SU-DHL-6 (cell line): Measurements from ENCODE around the gene MTMR3.

Experiments used
- H2AFZ ChIP-seq: fragments of 200-600 bp; sonication (generic); 2 replicates; pipeline ENCODE4 v1.6.1; 2014; ENCODE audit warnings: low read depth, mild to moderate bottlenecking, moderate library complexity, mixed read lengths, antibody characterized with exemption, low read length; ENCODE audit not compliant: severe bottlenecking
- H3F3A ChIP-seq: fragments of 200-600 bp; shearing (Covaris generic); 2 replicates; pipeline ENCODE4 v1.6.0; 2016; ENCODE audit warnings: antibody characterized with exemption, mild to moderate bottlenecking; ENCODE audit not compliant: insufficient read depth
- H3K27ac ChIP-seq: fragments of 200-600 bp; sonication (generic); 2 replicates; pipeline ENCODE4 v1.5.1; 2016; ENCODE audit warnings: low read depth, mild to moderate bottlenecking, low read length, moderate library complexity, mixed read lengths
- H3K27me3 ChIP-seq: fragments of 200-600 bp; sonication (generic), shearing (Covaris generic); 2 replicates; pipeline ENCODE4 v1.6.0; 2014; ENCODE audit warnings: mild to moderate bottlenecking, low read length
- H3K36me3 ChIP-seq: fragments of 200-600 bp; sonication (generic); 2 replicates; pipeline ENCODE4 v1.6.1; 2014; ENCODE audit warnings: mild to moderate bottlenecking, low read length, mixed read lengths
- H3K4me2 ChIP-seq: fragments of 300-600, 200-600 bp; shearing (Covaris generic), sonication (generic); 2 replicates; pipeline ENCODE4 v1.6.0; 2014; ENCODE audit warnings: low read length, low read depth, mild to moderate bottlenecking; ENCODE audit not compliant: poor library complexity, severe bottlenecking
- H3K4me3 ChIP-seq: fragments of 200-600 bp; sonication (generic); 2 replicates; pipeline ENCODE4 v1.5.1; 2014; ENCODE audit warnings: antibody characterized with exemption, low read length, mild to moderate bottlenecking, mixed read lengths; ENCODE audit not compliant: insufficient read depth, poor library complexity, severe bottlenecking
- H3K79me2 ChIP-seq: fragments of 200-600 bp; sonication (generic); 2 replicates; pipeline ENCODE4 v1.6.1; 2014; ENCODE audit warnings: mild to moderate bottlenecking, low read length, moderate library complexity; ENCODE audit not compliant: insufficient read depth
- H3K9ac ChIP-seq: fragments of 200-600 bp; sonication (generic); 2 replicates; pipeline ENCODE4 v1.7.0; 2014; ENCODE audit warnings: mild to moderate bottlenecking, low read length
- H3K9me2 ChIP-seq: fragments of 200-600 bp; sonication (generic); replicated peaks from 2 replicates; pipeline ENCODE4 v1.6.1; 2014; ENCODE audit warnings: low read length; ENCODE audit not compliant: insufficient read depth
- H3K9me3 ChIP-seq: fragments of 200-600 bp; sonication (generic); 2 replicates; pipeline ENCODE4 v1.6.1; 2014; ENCODE audit warnings: low read length, mixed read lengths; ENCODE audit not compliant: insufficient read depth
- H4K20me1 ChIP-seq: fragments of 200-600 bp; sonication (generic); 2 replicates; pipeline ENCODE4 v1.6.1; 2014; ENCODE audit warnings: low read depth, mild to moderate bottlenecking, antibody characterized with exemption, low read length, moderate library complexity, mixed read lengths
- EZH2phosphoT487 ChIP-seq: fragments of 200-600 bp; sonication (generic), shearing (Covaris generic); conservative IDR thresholded peaks from 2 replicates; pipeline ENCODE4 v1.6.1; 2018; ENCODE audit warnings: mild to moderate bottlenecking, antibody characterized with exemption, low read length, moderate library complexity, mixed read lengths
- TF ChIP-seq, protein P1 (sequence below): fragments of 200-600 bp; sonication (generic); IDR thresholded peaks from one replicate; pipeline ENCODE4 v1.5.1; 2017; ENCODE audit warnings: antibody characterized with exemption, mild to moderate bottlenecking, low read length, moderate library complexity; ENCODE audit not compliant: insufficient read depth, poor library complexity, severe bottlenecking

The MTMR3 gene

DNA sequence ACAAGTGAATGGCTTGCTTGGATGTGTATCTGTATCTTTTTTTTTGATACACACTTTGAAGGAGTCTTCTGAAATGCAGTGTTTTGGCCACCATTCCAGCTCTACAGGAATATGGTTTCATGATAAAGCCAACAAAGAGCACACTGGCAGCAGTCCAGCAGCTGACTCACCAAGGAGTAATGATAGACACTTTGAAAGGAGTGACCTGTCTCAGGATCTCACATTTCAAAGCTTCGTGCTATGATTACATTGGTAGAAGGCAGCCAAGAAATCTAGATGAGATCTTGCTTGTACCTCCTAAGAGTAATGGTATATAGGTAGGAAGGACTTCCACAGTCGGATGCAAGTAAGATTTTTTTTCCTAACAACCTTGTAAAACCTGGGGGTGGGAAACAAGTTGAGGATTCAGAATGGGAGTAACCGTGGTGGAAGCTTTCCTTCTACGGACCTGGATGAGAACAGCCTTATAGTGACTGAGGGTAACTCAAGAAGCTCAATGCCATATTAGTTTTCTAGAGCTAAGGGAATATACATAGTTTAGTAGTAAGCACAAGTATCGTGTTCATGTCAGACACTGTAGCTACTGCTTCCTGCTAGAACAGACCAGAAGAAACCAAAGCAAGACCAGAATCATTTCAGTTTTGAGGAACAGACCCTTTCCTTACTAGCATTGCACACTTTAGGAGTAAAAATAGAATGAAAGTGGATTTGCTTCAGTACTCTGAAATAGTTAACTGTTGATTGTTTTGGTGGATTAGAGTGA, 25.0 kb downstream of the MTMR3 start:
- Histone ChIP-seq H3K4me3 (no peak overlapping the region), H3K9me3 (no peaks in the 10 kb centered on the region), H3F3A (no peaks in the 10 kb centered on the region), H3K27ac (no peak overlapping the region), H3K27me3 (no peaks in the 10 kb centered on the region), H3K36me3 (no peaks in the 10 kb centered on the region), H3K9ac (no peak overlapping the region), H3K4me2 (no peak overlapping the region), H4K20me1 (0 out of 2 replicates have a peak, but pooled peaks cover 10% of the 10 kb centered on the region), H3K79me2 (no peaks in the 10 kb centered on the region; the same call in 1 of the 2 replicates), H2AFZ (no peak overlapping the region), H3K9me2 (no peaks in the 10 kb centered on the region)
- no peak for TF ChIP-seq EZH2phosphoT487
- TF ChIP-seq, protein P1, sequence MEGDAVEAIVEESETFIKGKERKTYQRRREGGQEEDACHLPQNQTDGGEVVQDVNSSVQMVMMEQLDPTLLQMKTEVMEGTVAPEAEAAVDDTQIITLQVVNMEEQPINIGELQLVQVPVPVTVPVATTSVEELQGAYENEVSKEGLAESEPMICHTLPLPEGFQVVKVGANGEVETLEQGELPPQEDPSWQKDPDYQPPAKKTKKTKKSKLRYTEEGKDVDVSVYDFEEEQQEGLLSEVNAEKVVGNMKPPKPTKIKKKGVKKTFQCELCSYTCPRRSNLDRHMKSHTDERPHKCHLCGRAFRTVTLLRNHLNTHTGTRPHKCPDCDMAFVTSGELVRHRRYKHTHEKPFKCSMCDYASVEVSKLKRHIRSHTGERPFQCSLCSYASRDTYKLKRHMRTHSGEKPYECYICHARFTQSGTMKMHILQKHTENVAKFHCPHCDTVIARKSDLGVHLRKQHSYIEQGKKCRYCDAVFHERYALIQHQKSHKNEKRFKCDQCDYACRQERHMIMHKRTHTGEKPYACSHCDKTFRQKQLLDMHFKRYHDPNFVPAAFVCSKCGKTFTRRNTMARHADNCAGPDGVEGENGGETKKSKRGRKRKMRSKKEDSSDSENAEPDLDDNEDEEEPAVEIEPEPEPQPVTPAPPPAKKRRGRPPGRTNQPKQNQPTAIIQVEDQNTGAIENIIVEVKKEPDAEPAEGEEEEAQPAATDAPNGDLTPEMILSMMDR = no peak

DNA sequence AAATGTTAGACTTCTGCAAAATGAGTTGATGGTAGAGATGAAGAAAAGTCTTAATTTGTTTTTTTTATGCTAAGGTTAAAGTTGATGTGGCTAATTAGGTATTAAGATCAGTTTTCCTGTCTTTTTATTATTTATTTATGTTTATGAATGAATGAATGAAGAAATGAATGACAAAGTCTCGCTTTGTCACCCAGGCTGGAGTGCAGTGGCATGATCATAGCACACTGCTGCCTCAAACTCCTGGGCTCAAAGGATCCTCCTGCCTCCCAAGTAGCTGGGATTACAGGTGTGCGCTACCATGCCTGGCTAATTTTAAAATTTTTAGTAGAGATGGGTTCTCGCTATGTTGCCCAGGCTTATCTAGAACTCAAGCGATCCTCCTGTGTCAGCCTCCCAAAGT, 29.2 kb downstream of the MTMR3 start:
- no peaks in the 10 kb centered on the region for H3K79me2 ChIP-seq

DNA sequence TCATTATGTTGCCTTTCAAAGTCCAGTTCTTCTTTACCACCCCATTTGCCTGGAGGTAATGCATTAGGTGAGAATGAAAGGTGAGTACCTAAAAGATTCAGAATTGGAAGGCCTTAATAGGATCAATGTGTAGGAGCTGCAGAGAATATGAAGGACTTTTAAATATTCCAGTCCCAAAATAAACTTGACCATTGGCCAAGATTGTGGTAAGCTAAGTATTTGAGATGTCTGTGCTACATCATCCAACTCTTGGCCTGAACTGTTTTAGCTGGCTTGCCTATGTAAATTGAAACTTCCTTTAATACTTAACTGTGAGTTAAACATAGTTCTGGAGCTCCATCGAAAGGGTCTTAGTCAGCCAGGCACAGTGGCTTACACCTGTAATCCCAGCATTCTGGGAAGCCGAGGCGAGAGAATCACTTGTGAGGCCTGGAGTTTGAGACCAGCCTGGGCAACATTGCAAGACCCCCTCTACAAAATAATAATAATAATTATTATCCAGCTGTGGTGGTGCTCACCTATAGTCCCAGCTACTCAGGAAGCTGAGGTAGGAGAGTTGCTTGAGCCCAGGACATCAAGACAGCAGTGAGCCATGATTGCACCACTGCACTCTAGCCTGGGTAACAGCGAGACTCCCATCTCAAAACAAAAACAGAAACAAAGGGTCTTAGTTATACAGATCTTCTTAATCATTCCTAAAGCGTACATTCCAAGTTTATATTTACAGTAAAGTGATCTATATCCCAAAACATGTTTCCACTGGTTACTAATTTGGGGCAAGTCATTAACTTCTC, 29.8 kb downstream of the MTMR3 start:
- no peak overlapping the region for H3K4me3 ChIP-seq
- no peak overlapping the region for H3K27ac ChIP-seq
- no peak for TF ChIP-seq EZH2phosphoT487
- TF ChIP-seq, protein P1 = no peak
- H3K9me2 ChIP-seq = no peaks in the 10 kb centered on the region
- 0 out of 2 replicates have a peak, but pooled peaks cover 15% of the 10 kb centered on the region for H4K20me1 ChIP-seq
- H3K27me3 ChIP-seq = no peaks in the 10 kb centered on the region
- H3F3A ChIP-seq = 0 out of 2 replicates have a peak, but pooled peaks cover 3% of the 10 kb centered on the region
- no peak overlapping the region for H3K9ac ChIP-seq
- H3K9me3 ChIP-seq = no peaks in the 10 kb centered on the region
- no peaks in the 10 kb centered on the region for H3K36me3 ChIP-seq
- H2AFZ ChIP-seq = no peak overlapping the region
- no peak overlapping the region for H3K4me2 ChIP-seq
- H3K79me2 ChIP-seq = no peaks in the 10 kb centered on the region

More for the DNA sequence above, 29.2 kb downstream of the MTMR3 start:
- H3K36me3 ChIP-seq = no peaks in the 10 kb centered on the region
- TF ChIP-seq, protein P1 = no peak
- no peak for TF ChIP-seq EZH2phosphoT487
- H3K4me3 ChIP-seq = no peak overlapping the region
- no peaks in the 10 kb centered on the region for H3K9me3 ChIP-seq
- H4K20me1 ChIP-seq = 0 out of 2 replicates have a peak, but pooled peaks cover 15% of the 10 kb centered on the region
- H3K9ac ChIP-seq = no peak overlapping the region
- no peak overlapping the region for H3K27ac ChIP-seq
- 0 out of 2 replicates have a peak, but pooled peaks cover 3% of the 10 kb centered on the region for H3F3A ChIP-seq
- no peak overlapping the region for H3K4me2 ChIP-seq
- H2AFZ ChIP-seq = no peak overlapping the region
- no peaks in the 10 kb centered on the region for H3K9me2 ChIP-seq
- H3K27me3 ChIP-seq = no peaks in the 10 kb centered on the region
